Measurements from ENCODE around the gene SYTL1.
A peak's percentile ranks its signal among the peaks of the same experiment; 100 is the strongest.

The SYTL1 gene

DNA sequence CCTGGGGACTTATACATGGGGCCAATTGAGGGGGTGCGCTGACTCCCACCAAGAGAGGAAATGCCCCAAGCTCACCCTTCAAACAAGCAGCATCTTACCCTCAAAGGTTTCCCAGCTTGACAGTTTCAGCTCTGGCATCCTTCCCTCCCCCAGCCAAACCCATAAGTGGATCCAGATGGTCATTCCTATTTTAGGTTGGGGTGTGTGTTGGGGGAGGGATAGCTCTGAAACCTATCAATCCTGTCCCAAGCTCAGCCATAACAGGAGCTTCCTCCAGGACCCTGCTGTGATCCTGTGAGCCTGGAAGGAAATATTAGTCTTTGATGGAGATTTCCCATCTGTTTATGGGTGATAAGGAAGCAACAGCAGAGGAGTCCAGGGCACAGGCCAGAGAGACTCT lies 23.2 kb upstream of the SYTL1 start:
- no peak for DNase-seq (ENCODE audit: low read depth)

DNA sequence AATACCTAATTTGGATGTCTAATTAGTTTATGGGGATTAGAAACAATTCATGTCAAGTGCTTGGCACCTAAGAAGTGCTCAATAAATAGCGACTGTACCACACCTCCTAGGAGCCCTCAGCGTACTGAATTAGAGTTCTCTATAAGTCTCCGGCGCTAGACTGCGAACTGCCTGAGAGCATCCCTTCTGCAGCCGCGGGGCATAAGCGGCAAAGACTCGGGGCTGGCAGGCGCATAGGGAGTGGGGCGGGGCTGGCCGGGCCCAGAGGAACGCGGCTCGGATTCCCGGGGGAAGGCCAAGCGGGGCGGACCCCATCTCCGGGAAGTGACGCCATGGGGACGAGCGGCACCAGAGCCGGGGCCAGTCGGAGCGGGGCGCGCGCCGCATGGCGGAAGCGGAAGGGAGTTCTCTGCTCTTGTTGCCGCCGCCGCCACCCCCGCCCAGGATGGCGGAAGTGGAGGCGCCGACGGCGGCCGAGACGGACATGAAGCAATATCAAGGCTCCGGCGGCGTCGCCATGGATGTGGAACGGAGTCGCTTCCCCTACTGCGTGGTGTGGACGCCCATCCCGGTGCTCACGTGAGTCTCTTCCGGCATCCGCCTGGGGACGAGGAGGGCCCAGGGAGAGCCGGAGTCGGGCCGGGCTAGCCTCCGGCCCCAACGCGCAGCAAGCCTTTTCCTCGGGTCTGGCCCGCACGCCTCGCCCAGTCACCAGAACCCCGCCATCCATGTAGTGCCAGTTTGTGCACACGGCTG lies 19.8 kb upstream of the SYTL1 start, which contains the start of gene TMEM222:
Gene TMEM222 (plus strand): TSS at position 351 of the 756 bp plus-strand sequence. CDS start 35 bp downstream, at position 386.
- peak; percentile 93 for DNase-seq (ENCODE audit: low read depth)

DNA sequence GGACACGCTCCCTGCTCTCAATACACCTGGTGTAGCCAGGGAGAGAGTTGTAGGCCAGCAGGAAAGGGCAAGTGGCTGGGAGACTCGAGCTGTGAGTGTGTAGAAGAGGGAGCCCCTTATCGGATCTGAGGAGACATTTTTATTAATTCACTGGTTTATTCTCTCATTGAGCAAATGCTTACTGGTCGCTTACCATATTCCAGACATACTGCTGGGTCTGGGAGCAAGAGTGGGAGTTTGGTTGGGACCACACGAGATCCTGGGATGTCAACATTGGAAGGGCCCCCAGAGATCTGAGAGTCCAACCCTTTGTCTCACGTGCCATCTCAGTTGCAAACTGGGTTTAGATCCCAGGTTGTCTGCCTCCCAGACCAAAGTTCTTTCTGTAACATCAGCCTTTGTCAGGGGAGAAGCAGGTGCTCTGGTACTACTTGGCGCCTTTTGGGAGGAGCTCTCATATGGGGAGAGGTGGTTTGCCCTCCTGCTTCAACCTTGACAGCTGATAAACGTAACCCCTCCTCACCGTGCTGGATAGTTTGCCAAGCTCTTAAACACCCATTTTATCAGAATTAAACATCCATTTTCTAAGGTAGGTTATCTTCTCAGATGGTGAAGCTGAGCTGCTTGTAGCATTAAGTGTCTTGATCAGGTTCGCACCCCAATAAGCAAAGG lies 19.1 kb upstream of the SYTL1 start:
- no peak for DNase-seq (ENCODE audit: low read depth)

DNA sequence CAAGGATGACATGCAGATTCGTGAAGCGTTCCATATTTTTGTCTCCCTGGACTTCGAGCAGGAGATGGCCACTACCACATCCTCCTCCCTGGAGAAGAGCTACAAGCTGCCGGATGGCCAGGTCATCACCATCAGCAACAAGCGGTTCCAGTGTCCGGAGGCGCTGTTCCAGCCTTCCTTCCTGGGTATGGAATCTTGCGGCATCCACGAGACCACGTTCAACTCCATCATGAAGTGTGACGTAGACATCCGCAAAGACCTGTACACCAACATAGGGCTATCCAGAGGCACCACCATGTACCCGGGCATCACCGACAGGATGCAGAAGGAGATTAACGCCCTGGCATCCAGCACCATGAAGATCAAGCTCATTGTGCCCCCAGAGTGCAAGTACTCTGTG lies 16.5 kb upstream of the SYTL1 start:
- no peak for DNase-seq (ENCODE audit: low read depth)

DNA sequence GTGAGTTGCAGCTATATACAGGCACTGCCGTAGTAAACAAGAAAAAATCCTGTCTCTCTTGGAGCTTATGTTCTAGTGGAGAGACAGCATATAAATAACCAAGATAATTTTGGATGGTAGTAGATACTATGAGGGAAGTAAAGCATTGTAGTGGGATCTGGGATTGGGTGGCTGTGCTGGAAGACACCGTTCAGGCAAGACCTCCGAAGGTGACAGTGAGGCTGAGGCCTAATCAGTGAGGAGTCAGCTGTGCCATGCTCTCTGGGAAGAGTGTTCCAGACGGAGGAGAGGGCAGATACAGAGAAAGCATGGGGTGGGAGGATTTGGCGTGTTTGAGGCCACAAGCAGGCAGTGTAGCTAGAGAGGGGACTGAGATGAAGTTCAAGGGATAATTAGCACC lies 13.9 kb upstream of the SYTL1 start:
- no peak for DNase-seq (ENCODE audit: low read depth)

DNA sequence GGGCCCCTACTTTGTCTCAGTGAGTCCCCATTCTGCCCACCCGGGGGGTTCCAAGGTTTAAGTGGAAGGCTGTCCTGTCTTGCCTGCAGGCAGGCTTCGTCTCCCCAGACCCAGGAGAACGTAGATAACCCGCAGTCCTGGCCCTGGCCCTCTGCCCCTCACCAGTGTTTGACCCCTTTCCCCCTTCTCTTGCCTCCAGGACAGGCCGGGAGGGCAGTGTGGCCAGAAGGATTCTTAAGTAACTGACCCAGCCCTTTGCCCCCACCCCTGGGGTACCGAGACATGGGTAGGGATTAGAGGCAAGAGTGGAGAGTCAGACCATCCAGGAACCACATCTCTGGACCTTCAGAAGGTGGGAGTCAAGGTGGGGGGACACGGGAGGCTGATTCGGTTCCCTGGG lies 11.0 kb upstream of the SYTL1 start:
- DNase-seq (ENCODE audit: low read depth), result no peak

DNA sequence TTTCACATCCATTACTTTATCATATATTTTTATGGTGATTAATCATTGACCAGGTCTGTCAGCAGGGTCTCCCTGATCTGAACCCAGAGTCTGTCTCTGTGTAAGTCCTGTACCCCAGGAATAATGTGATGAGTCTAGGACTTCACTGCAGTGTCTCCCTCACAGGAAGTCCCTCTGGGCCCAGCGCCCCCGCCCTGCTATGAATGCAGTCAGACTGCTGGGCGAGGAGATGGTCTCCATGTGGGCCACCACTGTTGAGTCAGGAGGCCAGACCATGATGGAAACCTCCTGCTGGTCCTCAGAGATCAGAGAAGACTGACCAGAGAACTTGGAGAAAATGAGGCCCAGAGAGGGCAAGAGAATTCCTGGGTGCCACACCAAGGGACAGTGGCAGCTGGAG lies 10.4 kb upstream of the SYTL1 start:
- no peak for DNase-seq (ENCODE audit: low read depth)

DNA sequence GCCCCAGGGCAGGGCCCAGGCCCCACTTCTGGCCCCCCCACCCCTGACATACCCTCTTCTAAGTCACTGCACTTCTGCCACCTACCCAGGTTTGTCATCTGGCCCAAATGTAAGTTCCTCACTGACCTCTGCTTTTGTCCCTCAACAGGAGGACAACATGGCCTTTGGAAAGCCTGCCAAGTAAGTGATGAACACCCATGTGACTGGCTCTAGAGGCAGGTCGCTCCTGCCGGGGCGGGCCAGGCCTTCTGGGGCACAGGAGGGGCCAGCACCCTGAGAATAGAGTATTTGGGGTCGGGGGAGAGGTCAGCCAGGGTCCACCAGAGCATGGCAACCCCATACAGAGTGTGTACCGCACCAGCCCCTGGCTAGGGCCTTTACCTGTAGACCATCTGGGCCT lies 9.9 kb upstream of the SYTL1 start:
- no peak for DNase-seq (ENCODE audit: low read depth)

DNA sequence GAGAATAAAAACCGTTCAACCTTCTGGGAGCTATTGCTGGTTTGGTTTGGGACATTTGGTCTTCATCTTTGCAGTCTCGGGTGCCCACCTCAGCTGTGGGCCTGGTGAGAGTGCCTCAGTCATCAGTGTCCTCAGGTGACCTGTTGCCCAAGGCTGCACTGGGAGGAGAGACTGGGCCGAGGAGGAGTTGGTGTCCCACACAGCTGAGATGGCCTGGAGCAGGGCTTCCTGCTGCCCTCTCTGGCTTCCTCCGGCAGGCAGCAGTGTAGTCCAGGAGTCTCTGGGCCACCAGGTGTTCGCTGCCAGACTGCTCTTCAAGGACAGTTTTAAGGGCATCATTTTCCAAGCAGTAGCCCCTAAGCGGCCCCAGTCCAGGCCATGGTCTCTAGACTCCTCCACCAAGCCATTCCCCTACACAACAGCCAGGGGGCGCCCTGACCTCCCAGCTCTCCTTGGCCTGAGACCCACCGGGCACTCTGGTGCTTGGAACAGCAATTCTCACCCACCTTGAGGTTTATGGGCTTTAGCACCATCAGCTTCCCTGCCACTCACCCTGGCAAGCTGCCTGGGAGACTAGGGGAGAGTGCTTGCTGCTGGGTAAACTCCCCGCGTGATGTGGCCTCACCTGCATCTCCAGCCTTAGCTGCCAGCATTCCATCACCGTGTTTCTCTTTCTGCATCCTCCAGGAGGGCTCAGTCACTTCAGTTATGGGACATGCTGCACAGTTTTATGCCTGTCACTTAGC lies 9.1 kb upstream of the SYTL1 start:
- DNase-seq (ENCODE audit: low read depth), result no peak

DNA sequence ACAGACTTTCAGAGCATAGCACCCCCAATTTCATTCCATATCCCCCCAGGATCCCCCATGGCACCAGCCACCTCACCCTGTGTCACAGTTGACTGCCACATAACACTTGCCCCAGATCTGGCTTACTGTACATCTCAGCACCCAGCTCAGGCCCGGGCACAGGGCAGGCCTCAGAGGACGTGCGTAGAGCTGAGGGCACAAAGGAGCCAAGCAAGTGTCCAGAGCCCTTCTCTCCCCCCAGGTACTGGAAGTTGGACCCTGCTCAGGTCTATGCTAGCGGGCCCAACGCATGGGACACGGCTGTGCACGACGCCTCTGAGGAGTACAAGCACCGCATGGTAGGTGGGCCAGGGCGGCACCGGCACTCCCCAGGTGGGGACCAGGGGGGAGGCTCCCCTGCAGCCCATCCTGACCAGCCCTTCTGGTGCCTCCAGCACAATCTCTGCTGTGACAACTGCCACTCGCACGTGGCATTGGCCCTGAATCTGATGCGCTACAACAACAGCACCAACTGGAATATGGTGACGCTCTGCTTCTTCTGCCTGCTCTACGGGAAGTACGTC lies 8.0 kb upstream of the SYTL1 start:
- DNase-seq (ENCODE audit: low read depth), result no peak

DNA sequence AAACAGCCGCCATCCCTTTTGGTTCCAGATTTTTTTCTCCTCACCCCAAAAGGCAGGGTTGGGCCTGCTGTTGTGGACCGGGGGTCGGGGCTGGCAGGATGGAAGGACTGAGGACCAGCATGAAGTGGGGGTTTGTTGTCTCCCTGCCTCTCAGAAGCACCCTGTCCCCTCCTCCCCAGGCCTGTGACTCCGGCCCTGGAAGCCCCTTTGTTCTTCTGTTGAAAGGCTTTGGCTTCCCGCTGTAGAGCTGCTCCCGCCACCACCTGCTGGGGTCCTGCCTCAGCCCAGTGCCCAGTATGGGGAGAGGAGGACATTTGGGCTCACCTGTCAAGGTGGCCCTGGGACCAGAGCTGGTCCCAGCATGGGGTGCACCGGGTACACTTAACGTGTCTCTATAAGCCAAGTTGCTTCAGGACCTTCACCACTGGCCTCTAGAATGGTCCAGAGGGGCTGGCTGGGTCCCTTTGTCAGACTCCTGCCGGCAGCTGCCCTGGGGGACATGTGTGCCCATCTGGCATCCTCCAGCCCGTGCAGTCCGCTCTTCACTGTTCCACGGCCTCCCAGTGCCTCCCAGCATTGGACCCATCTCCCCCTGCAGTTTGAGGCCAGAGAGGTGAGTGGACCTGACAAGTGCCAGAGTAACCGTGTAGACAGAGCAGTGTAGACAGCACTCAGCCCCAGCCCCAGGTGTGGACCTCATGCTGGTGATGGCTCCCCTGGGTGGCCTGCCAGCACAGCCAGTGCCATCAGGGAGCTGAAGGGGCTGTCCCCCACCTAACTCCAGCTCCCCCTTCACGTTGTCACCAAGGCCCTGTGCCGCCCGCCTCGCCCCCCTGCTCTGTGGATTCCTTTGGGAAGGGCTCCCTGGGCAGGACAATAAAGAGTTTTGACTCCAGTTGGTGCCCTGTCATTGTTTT lies 6.1 kb upstream of the SYTL1 start:
- DNase-seq (ENCODE audit: low read depth), result no peak

DNA sequence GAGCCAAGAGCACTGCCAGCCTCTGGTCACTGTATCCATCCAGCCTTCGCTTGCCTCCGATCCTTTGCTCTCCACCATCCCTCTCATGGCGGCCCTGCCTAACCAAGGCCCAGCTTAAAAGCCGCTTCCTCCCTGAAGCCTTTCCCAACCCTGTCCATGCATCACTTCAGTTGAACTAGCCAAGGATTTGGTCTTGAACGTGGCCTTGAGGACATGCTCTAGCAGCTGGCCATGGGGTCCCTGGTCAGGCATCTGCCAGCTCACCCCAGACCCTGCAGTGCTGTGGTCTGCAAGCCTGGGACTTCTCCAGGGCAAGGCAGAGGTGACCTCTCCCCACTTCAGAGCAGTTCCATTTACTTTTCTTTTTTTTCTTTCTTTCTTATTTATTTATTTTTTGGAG lies 5.1 kb upstream of the SYTL1 start:
- no peak for DNase-seq (ENCODE audit: low read depth)

DNA sequence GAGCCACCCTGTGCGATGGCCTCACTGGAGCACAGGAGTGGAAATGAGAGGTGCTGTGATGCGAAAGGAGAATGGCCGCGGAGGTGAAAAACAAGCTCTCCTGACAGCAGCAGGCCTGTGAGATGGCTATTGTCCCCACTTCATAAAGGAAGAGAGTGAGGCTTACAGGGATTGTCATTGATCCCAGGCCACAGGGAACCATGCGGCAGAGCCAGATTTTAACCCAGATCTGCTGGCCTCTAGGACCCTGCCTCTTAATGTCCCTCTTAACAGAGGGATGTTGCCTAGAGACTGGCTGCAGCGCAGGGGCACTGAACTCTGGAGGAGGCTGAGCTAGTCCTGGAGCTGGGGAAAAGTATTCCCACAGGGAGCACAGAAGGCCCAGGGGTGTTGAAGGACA lies 3.1 kb upstream of the SYTL1 start:
- no peak for DNase-seq (ENCODE audit: low read depth)

DNA sequence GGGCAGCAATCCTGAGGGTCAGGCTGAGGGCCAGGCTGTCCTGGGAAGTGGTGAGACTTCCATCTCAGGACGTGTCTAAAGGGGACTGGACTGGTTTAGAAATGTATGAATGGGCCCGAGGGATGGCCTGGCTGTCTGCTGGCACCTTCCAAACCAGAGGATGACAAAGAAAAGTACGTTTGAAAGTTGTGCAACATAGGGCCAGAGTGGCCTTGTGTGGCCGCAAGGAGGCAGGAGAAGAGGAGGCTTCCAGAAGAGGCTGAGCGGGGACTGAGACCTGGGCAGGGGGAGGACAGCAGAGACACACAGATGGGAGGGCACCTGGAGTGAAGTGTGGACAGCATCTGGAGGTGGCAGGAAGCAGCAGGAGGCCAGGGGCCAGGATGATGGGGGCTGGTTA lies 2.6 kb upstream of the SYTL1 start:
- no peak for DNase-seq (ENCODE audit: low read depth)

DNA sequence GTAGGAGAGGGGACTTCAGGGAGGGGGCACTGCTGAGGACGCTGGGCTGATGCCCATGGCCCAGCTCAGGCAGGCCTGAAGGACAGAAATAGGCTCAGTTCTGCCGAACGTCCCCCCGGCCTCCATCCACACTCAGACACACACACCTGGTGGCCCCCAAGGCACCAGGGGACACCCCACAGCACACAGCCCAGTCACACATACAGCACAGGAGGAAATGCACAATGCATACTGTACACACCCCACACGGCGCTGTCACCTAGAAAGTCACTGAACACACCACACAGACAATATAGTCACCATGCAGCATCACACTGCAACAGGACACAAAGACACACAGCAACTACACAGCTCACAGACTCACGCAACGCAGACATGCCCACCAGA lies 562 bp downstream of the SYTL1 start:
- DNase-seq (ENCODE audit: low read depth), result no peak

DNA sequence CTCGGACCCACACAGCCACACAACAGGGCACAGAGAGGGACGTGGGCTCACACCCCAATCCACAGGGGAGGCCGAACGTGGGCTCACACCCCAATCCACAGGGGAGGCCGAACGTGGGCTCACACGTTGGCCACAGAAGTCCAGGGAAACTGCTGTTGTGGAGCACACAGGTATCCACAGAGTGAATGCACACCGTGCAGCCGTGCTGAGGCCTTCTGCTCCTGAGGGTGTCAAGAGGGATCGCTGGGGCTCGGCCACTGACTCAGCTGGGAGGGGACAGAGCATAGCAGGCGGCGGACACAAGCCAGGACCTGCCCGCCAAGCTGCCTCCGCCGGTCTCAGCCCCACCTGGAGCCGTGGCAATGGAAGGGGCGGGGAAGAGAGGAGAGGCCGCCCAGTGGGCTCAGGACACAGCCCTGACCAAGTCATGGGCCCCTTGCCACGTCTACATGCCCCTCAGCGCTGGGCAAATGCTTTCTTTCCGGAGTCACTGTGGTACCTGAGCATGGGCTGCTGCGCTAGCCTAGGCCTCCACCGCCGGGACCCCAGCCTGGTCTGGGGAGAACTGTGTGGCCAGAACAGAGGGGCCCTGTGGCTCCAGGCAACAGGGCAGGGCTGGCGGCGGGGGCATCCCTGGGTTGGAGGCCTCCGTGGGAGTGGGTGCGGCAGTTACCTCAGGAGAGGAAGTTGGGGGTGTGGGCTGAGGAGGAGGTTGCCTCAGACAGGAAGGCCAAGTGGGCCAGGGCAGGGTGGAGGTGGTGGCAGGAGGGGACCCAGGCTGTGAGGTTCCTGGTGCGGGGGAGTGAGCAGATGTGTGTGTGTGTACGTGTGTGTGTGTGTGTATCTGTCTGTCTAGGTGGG lies 1.2 kb downstream of the SYTL1 start:
- DNase-seq (ENCODE audit: low read depth), result no peak

DNA sequence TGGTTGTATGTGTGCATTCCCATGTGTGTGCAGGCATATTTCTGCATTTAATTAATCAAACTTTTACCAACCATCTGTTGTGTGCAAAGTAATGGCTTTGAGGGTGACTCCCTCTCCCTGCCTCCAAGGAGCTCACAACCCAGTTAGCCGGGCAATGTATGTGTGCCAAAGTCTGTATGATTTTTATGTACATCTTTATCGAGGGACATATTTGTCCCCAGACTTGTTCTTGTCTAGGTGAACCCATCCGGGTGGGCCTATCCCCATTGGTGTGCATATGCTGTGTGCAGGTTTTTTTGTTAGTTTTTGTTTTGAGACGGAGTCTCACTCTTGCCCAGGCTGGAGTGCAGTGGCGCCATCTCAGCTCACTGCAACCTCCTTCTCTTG lies 1.8 kb downstream of the SYTL1 start:
- DNase-seq (ENCODE audit: low read depth), result no peak

DNA sequence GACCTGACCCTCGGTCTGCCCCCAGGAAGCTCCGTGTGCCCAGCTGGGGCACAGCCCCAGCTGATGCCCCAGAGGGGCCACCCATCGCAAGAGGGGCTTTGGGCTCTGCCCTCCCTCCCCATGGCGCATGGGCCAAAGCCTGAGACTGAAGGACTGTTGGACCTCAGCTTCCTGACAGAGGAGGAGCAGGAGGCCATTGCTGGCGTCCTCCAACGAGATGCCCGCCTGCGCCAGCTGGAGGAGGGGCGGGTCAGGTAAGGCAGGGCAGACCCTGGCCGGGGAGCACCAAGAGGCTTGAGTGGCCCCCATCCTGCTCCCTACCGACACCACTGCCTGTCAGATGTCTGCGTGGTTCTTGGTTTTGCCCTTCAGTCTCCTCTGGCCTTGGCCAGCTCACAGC lies 3.5 kb downstream of the SYTL1 start:
- no peak for DNase-seq (ENCODE audit: low read depth)

DNA sequence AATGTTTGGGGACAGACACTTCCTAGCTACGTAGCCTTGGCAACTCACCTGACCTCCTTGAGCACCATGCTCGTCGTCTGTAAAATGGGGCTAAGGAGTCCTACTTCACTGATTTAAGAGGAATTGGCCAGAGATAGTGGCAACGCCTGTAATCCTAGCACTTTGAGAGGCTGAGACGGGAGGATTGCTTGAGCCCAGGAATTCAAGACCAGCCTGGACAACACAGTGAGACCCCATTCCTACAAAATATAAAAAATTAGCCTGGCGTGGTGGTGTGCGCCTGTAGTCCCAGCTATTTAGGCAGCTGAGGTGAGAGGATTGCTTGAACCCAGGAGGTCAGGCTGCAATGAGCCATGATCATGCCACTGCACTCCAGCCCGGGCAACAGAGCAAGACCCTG lies 4.5 kb downstream of the SYTL1 start:
- DNase-seq (ENCODE audit: low read depth), result no peak

DNA sequence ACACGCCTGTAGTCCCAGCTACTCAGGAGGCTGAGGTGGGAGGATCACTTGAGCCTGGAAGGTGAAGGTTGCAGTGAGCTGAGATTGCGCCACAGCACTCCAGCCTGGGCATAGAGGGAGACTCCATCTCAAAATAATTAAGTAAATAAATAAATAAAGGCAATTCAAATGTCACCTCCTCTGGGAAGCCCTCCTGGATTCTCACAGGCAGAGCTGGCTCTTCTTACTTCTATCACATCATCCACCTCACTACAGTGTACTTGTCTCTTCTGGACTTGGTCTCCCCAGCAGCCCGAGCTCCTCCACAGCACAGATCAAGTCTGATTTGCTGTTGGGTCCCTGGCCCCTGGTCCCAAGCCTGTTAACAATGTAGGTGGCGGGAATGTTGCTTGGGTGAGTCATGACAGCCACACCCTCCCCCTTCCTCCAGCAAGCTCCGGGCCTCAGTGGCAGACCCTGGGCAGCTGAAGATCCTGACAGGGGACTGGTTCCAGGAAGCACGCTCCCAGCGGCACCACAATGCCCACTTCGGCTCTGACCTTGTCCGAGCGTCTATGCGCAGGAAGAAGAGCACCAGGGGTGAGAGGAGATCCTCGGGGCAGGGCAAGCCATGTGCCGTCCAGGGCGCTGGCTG lies 5.3 kb downstream of the SYTL1 start:
- no peak for DNase-seq (ENCODE audit: low read depth)

Measured in stimulated activated CD8-positive, alpha-beta memory T cell treated with anti-CD3 and anti-CD28 coated beads, Interleukin-7, amount 100 ng/mL, for 24 hours (primary cell).